Suppressor macrophage treated with lipopolysaccharide for 1 hour (primary cell): ENCODE data around the gene ESRRA.

ENCODE experiments used
- DNase-seq, 3 donors: peaks; one replicate each; pipeline ENCODE4 v3.0.0-alpha.2; 2020 to 2022

ESRRA gene

DNA sequence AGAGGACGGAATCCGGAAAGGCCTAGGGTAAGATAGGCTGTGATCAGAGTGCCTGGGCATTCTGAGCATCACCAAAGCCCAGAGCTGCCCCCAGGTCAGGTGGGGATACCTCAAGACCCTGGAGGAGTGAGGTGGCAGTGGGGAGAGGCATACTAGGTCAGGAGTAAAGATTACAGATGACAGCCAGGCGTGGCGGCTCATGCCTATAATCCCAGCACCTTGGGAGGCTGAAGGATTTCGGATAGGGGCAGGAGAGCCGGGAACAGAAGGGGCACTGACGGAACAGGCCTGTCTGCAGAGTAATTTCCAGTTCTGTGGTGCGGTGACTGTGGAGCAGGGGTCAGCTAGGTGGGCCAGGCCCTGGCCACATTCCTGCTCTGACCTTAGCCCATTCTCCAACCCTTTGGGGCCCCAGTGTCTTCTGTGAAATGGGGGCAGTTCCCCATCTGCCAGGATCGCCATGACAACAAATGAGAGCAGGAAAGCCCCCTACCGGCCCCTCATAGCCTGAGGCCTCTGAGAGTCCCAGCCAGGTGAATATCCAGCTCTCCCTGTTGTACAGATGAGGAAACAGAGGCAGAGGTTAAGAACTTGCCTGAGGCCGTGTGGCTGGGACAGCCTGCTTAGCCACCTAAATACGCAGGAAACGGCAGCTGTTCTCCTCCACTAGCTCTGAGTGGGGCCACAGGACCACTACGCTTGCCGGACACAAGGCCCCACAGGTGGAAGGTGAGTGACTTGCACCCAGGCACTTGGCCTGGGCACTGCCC, 30.1 kb upstream of the ESRRA start:
- DNase-seq = no peak

DNA sequence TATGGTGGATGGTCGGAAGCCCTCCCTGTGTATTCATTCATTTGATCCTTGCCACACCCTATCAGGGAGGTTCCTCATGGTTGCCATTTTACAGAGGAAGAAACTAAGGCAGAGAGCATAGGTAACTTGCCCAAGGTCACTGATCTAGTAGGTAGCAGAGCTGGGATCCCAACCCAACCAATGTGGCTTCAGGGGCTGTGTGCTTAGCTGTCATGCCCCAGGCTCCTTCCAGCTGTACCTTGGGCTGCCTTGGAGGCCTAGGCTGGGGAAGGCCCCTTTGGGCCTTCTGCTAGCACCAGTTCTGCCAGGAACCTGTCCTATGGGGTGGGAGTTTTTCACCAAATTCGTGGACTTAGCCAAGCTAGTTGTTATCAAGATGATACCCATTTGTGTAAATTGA, 29.5 kb upstream of the ESRRA start:
- no peak for DNase-seq

DNA sequence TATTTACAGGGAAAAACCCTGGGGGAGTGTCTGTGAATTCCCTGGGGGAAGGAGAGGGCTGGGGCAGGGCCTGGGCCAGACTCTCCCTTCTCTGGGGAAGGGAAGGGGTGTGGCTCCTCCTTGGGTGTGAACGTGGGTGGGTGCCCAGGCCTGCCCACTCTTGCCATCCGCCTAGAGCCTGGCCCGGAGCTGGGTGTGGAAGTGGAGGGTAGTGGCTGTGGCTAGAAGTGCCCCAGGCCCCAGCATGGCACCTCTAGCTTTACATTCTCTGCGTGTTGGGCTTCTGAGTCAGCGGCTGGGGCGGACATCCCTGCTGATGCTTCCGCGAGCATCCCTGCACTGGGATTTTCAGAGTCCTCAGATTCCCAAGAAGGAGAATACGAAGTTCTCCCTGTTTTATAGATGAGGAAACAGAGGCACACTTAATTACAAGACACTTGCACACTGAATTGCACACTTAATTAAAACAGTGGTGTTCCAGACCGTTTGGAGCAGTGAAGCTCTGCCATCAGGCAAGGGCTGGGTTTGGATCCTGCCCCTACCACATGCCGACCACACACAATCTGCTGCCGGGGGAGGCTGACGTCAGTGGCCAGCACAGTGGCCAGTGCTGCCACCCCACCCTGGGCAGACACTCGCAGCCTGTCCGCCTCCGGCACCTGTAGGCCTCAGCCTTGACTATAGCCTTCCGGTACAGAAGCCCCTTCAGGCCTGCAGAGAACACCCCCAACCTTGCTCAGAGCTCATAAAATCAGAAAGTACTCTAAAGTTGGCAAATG, 28.5 kb upstream of the ESRRA start:
- peak in 2 of 3 donors; percentile 39 to 73 for DNase-seq

DNA sequence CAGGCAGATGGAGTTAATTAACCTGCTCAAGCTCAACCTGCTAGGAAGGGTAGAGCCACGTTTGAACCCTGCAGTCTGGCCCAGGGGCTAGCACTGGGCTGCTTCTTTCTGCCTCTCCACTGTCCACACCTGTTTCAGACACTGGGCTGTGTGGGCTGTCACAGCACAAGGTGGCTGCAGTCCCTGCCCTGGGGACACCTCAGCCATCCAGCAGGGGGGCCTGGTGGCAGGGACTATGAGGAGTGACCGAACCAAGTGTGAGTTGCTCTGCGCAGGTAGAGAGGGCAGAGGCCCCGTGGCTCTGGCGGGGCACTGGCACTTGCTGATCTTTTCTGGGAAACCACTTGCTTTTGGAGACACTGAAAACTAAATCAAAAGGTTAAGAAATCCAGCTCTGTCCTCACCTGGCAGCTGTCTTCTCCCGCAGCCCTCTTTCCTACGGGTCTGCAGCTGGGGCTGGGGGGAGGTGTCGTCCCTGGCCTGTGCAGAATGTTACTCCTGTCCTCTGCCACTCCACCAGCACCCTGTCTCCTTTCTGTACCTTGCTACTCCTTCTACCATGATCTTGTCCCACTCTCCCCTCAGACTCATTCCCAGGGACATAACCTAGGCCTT, 26.6 kb upstream of the ESRRA start:
- no peak for DNase-seq

DNA sequence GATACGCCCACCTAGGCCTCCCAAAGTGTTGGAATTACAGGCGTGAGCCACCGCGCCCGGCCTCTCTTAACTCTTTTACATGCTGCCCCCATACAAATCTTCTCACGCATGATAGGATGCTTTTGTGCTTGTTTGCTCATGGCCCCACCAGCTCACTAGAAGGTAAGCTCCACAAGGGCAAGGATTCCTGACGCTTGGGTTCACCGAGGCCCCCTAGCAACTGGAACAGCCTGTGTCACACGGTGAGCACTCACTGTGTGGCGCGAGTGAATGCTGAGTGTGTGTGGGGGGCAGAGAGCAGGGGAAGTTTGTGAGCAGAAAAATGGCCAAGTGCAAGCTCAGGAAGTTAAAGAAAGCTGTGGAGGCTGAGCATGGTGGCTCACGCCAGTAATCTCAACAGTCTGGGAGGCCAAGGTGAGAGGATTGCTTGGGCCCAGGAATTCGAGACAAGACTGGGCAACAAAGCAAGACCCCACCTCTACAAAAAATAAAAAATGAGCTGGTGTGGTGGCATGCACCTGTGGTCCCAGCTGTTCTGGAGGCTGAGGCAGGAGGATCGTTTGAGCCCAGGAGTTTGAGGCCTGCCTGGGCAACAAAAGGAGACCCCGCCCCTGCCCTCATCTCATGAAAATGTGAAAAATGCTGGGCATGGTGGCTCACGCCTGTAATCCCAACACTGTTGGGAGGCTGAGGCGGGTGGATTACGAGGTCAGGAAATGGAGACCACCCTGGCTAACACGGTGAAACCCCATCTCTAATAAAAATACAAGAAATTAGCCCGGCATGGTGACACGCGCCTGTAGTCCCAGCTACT, 23.2 kb upstream of the ESRRA start:
- DNase-seq = no peak

DNA sequence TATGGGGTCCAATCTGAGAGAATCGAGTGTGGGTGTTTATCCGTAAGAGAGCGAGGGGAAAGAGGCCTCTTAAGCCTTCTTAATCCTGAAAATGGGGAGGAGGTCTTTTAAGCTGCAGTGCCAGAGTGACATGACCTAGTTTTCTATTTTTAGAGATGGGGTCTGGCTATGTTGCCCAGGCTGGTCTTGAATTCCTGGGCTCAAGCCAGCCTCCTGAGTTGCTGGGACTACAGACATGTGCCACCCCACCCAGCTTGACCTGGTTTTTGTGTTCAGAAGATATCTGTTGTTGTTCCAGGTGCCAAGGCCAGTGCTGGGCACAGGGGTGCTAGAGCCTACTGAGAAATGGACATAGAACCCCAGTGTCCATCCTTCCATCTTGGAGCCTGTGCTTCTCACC, 22.2 kb upstream of the ESRRA start:
- DNase-seq = no peak

DNA sequence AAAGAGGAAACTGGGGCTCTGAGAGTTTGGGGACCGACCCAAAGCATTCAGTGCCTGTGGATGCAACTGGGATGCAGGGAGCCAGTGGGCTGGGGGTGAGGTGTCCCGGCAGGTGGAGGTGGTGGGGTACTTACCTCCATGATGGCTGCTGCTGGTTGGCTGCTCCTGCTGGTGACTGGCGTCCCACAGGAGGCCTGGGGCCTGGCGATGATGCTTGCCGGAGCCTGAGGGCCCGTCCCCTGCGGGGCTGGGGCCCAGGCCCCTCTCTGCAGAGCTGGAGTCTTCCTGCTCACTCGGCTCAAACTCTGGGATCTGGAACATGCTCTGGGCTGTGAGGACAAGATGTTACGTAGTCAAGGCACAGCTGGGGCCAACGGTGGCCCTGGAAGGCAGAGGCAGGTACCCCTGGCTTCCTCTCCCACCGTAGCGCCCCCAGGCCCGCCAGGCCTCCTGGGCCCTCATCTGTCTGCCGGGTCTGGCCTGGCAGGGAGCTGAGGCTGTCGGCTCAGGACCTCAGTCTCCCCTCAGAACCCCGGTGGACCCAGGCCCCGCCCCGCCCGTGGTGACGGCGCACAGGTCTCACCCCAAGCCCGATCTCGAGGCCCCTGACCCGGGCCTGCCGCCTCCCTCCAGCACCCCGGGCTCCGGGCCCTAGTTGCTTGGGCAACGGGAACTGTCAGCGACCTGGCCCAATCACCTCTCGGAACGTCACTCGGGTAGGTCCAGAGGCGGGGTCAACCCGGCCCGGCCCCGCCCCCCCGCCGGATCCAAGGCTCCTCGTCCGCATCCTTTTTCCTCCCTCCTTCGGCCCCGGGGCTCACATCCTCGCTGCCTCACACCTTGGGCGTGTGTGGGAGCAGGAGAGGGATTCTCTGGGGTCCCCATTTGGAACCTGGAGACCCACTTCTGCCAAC, 21.0 kb upstream of the ESRRA start, which contains the start of gene BAD:
Gene BAD (minus strand): TSS at position 618 of the 914 bp plus-strand sequence. CDS start 297 bp downstream, at position 321.
- peak; percentile 93 to 98 (median 96) for DNase-seq

DNA sequence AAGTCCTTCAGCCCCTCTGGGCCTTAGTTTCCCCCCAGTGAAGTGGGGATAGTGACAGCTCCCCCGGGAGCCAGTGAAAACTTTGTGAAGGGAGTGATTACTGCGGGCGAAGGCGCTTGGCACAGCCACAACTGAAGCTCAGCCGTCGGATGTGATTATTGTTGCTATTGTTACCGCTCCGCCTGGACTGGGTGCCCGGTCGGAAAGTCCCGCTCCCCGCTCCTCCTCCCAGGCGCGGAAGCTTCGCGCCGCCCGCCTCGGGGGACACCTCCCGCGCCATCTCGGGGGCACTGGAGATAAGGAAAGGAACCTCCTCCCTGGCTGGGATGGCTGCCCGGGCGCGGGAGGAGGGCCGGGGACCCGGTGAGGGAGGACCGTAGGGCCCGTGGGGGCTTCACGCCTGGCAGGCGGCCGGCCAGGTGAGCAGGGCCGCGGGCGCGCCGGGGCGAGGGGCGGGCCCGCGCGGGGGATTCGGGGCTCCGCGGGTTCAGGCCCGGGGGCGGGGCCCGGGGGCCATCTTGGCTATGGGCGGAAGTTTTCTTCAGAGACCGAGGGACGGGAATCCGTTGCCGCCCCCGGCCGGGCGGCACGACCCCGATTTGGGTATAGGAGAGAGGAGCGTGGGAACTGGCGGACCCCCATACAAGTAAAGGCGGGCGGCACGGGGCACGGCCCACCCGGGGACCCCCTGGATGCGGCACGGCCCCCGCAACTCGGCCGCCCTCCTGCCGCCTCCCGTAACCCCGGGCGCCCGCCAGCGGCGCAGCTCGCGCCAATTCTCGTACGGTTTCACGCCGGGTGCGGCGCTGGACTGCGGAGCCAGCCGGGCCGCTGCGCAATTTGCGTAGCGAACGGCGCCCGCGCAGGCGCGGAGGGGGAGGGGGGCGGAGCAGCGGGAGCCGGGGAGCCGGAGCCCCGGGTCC, 20.1 kb upstream of the ESRRA start, which contains the start of gene GPR137:
Gene GPR137 (plus strand): TSS at position 887 of the 923 bp plus-strand sequence. CDS start 677 bp downstream, outside the sequence.
- peak; percentile 87 to 96 (median 90) for DNase-seq

DNA sequence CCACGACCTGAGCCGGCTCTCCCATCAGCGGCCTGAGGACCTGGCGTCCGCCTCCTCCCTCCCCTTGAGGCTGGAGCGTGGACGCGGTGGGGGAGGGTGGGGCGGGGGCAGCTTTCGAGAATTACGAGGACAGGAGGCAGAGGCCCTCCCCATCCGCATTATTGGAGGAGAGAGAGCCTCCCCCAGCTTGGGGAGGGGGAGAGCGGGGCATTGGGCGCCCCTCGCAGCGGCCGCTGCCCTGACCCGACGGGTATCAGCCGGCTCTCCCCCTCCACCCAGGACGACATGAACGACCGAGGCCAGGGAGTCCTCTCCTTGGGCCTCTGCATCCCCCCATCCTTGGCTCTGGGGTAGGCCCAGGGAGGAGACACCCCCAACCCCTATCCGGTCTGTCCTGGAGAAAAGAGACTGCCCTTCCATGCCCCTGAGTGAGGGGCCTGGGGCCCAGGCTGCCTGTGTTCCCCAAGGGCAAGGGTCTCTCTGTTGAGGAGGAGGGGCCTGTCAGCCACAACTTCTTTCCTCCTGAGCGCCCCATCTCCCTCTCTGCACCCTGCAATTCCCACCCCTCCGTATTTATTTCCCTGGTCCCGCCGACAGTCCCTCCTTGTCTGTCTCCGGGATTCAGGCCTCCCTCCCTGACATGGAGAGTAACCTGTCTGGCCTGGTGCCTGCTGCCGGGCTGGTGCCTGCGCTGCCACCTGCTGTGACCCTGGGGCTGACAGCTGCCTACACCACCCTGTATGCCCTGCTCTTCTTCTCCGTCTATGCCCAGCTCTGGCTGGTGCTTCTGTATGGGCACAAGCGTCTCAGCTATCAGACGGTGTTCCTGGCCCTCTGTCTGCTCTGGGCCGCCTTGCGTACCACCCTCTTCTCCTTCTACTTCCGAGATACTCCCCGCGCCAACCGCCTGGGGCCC, 19.2 kb upstream of the ESRRA start:
- no peak for DNase-seq

DNA sequence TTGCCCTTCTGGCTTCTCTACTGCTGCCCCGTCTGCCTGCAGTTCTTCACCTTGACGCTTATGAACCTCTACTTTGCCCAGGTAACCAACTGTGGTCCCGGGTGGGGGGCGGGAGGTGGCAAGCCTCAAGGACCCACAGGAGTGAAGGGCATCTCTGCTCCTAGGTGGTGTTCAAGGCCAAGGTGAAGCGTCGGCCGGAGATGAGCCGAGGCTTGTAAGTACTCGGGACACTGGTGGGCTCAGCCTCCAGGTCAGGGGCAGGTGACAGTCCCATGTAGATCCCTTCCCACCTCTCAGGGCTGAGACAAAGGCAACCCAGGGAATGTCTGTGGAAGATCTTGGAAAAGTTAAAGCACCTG, 18.5 kb upstream of the ESRRA start:
- DNase-seq = no peak

DNA sequence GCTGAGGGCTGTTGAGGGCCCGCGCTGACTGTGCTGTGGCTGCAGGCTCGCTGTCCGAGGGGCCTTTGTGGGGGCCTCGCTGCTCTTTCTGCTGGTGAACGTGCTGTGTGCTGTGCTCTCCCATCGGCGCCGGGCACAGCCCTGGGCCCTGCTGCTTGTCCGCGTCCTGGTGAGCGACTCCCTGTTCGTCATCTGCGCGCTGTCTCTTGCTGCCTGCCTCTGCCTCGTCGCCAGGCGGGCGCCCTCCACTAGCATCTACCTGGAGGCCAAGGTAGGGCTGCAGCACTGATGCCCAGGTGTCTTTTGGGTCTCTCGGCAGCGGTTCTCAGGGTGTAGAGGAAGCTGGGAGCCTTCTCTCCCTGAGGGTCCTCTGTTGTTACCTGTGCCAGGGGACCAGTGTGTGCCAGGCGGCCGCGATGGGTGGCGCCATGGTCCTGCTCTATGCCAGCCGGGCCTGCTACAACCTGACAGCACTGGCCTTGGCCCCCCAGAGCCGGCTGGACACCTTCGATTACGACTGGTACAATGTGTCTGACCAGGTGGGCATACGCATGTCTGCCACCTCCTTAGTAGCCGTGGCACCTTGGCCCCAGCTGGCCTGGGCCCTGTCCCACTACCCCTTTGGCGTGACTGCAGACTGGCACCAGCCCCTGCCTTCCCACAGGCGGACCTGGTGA, 17.5 kb upstream of the ESRRA start:
- no peak for DNase-seq

DNA sequence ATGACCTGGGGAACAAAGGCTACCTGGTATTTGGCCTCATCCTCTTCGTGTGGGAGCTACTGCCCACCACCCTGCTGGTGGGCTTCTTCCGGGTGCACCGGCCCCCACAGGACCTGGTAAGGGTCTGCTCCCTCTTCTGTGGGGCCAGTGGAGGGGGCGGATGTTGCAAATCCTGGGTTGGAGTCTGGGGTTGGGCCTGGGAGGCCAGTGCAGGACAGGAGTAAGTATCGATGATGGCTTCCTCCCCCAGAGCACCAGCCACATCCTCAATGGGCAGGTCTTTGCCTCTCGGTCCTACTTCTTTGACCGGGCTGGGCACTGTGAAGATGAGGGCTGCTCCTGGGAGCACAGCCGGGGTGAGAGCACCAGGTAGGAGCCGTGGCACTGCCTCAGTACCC, 17.0 kb upstream of the ESRRA start:
- DNase-seq = no peak

DNA sequence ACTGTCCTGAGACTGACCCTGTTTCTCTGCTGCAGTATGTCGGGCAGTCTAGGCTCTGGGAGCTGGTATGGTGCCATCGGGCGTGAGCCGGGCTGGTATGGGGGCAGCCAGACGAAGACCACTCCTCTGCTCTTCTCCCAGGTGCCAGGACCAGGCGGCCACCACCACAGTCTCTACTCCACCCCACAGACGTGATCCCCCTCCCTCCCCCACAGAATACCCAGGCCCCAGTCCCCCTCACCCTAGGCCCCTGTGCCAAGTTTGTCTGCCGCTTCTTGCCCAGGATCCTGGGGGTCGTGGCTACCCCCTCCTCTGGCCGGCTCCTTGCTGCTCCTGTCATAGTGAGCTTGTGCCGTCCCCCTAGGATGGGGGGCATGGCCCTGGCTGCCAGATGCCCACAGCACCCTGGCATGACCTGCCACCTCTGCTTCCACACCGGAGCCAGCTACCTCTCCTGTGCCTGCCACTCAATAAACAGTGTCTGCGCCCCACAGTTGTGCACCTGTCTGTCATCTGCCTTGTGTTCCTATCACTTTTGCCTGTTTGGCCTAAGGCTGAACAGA, 16.2 kb upstream of the ESRRA start:
- DNase-seq = no peak

DNA sequence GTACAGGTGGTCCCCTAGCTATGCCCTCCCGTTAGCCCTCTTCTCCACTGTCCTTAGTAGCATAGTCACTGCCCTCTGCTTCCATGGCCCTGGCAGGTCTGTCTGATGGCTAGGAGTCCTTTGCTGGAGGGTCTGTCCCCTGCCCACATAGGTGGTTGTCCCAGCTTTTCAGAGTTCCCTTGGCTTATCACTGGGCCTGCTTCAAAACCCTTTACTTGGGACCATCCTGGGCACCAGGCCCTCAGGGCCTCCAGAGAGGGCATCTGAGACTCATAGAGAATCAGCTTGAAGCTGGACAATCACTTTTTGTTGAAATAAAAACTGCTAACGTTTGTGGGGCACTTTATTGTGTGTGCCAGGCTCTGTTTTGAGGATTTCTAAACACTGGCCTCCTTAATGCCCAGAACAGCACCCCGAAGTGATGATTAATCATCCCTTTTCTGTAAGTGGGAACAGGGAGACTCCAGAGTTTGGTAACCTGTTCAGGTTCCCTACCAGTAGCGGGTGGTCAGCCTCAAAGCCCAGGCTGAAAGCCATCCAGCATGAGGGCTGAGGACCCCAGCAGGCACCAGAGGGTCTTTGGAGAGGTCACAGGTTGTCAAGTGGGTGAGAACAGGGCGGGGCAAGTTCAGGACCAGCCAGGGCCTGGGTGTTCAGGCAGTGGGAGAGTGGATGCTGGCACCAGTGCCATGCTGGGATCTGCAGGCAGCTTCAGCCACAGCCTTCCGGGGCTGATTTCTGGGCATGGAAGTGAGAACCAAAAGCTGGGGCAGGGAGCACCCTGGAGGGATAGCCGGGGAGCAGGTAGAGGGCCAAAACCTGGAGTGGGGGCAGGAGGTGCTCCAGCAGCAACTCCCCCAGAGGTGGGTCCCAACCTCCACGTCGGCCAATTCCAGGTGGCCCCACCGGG, 14.7 kb upstream of the ESRRA start:
- DNase-seq = peak; percentile 52 to 57 (median 52)

DNA sequence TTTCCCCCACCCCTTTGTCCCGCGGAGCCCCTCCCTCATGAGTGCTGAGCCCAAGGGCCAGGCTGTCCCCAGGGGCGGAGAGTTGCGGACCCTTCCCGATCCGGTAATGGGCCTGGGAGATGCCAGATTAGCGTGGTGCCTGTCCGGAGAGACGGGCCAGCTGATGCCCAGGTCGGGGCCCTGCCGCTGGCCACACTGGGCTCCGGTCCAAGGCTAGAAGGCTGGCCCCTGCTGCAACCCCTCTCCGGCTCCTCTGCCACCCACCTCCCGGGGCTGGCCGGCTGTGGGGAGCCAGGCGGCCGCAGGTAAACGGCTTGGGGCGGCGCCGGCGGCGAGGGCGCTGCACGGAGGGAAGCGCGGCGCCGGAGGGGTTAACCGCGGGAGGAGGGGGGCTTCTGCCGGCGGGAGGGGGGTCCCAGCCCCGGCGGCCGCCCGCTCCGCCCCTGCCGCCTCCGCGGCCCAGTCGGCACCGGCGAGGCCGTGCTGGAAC, 14.0 kb upstream of the ESRRA start, which contains the start of gene KCNK4:
Gene KCNK4 (plus strand): TSS at position 41 of the 490 bp plus-strand sequence. CDS start 1,717 bp downstream, outside the sequence.
- no peak for DNase-seq

DNA sequence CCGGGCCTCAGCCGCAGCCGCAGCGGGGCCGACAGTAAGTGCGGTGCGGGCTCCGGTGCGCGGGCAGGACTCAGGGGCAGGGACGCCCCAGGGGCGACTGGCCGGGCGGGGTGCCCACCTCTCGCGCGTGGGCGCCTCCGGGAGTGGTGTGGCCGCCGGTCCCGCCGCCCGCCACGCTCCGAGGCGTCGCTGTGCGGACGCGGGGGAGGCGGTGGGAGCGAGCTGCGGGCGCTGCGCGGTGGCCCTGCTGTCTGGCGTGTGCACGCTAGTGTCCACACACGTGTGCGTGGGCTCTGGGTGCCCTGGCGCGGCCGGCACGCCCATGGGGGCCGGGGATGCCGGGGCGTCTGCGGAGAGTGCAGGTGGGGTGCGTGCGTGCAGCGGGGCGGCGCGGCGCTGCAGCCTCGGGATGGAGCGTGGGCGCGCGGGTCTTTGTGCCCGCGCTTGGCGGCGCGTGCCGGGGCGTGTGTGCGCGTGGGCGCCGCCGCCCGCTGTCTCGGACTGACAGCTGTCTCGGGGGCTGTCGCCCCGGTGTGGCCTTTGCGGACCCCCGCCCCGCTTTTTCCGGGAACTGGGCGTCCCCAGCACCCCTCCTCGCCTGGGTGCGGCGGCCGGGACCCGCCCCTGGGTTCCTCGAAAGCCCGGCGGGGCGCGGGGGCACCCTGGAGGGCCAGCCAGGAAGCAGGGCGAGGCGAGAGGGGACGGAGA, 13.4 kb upstream of the ESRRA start:
- DNase-seq = no peak
